HG02610 (cell line): ENCODE data around the gene DAPK1.

Experiments
- ATAC-seq: cut with Tn5 transposase; IDR thresholded peaks from one replicate; pipeline ENCODE4 v1.9.1; 2021; ENCODE audit warnings: mild to moderate bottlenecking, moderate library complexity; ENCODE audit not compliant: unreplicated experiment

DAPK1 gene

DNA sequence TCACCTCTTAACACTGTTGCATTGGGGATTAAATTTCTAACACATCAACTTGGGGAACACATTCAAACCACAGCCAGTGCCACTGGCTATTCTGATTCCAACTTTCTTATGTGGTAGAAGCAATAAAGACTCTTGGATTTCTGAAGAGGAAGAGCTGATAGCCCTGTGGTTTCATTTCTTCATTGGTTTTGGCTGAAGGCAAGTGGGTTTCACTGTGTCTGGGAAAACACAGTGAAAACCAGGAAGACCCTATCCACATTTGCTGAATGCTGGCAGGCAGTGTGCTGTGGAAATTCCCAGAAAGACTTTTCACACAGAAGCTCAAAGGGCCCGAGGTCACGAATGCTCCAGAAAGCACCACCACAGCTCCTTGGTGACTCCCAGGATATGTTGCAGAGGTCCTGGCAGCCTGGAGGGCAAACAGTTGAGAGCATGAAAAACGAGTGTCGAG lies 67.1 kb downstream of the DAPK1 start:
- no peak for ATAC-seq

DNA sequence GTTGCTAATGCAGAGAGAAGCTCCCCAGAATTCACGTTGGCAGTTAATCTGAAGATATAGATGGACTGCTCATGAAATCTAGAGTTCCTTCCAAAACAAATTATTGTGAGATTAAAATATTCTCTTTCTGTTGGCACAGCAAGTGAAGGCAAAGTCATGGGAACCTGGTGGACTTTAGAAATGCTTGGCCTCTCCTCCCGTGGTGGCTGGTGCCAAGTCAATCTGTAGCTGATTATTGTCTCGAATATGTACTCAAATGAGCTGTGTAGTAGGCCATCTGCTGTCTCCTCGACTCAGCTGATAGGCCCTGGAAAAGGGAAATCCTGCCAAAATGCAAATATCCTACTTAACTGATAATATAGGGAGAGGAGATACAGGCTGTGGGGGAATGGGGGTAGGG lies 69.3 kb downstream of the DAPK1 start:
- ATAC-seq: no peak

DNA sequence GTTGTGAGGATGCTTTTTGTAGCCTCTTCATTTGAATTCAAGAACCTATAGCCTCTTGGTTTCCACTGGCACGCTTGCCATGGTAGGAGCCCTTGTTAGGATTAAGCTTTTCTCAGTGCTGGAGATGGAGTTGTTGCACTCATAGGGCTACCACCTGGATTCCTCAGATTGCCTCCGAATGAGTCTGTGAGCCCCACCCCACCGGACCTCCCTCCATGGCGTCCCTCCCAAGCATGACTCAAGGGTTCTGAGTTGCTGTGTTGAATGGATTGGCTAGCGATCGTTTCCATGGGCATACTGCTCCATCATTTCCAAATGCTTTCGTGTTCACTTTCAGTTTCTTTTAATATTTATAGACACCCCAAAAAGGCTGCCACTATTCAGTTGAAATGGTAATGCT lies 69.9 kb downstream of the DAPK1 start:
- no peak for ATAC-seq

GRCh38 chr9:87567983-87568382 lies 70.3 kb downstream of the DAPK1 start:
- ATAC-seq: no peak

DNA sequence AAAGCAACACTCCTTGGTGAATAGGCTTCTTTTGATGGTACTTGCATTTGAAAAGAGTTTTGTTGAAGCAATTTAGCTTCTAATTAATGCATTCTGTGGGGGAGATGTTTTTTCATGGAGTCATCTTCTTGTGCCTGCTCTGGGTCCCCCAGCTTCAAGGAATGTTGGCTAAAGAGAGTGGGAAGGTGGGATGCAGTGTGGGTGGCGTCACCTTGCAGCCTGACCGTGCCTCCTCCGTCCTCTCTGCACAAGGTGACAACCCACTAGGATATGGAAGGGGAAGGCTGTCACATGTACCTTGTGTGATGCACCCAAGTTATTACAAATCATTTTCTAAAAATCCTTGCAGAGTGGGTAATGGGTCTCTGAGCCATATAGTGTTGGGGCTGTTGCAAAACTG lies 70.7 kb downstream of the DAPK1 start:
- ATAC-seq: no peak

- ATAC-seq: no peak
These were observed 71.4 kb downstream of the DAPK1 start for GRCh38 chr9:87569008-87569509.

GRCh38 chr9:87569518-87569917 lies 71.9 kb downstream of the DAPK1 start:
- ATAC-seq: no peak

- ATAC-seq: no peak
These were observed 72.6 kb downstream of the DAPK1 start for GRCh38 chr9:87570000-87570908.

- ATAC-seq: no peak
These were observed 75.1 kb downstream of the DAPK1 start for GRCh38 chr9:87572719-87573118.

DNA sequence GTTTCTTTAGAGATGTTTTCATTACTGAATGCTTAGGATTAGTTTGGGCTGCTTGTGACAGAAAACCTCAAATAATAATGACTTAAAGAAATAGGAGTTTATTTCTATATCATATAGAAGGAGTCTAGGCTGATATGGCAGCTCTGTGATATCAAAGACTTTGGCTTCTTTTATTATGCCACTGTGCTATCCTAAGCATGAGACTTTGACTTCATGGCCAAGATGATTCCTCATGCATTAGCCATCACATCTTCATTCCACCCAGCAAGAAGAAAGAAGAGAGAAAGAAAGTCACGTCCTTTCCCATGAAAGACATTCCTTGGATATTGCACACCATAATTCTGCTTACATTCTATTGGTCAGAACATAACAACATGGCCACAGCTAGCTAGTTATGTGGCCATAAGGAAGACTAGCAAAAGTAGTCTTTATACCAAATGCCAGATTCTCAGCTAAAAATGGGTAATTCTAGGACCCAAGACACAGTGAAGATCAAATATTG lies 76.2 kb downstream of the DAPK1 start:
- no peak for ATAC-seq

GRCh38 chr9:87577746-87578145 lies 80.1 kb downstream of the DAPK1 start:
- ATAC-seq: no peak

GRCh38 chr9:87578625-87579024 lies 81.0 kb downstream of the DAPK1 start:
- ATAC-seq: peak; percentile 57

GRCh38 chr9:87579781-87580541 lies 82.3 kb downstream of the DAPK1 start:
- ATAC-seq: no peak

- no peak for ATAC-seq
These were observed 83.3 kb downstream of the DAPK1 start for GRCh38 chr9:87580941-87581438.

GRCh38 chr9:87581513-87581912 lies 83.8 kb downstream of the DAPK1 start:
- no peak for ATAC-seq

GRCh38 chr9:87581949-87582637 lies 84.4 kb downstream of the DAPK1 start:
- no peak for ATAC-seq

DNA sequence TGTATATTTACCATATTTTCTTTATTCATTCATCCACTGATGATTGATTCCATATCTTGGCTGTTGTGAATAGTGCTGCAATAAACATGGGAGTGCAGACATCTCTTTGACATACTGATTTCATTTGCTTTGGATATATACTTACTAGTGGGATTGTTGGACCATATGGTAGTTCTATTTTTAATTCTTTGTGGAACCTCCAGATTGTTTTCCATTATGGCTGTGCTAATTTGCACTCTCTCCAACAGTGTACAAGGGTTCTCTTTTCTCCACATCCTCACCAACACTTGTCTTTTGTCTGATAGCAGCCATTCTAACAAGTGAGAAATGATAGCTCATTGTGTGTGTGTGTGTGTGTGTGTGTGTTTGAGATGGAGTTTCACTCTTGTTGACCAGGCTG lies 86.7 kb downstream of the DAPK1 start:
- ATAC-seq: no peak

GRCh38 chr9:87585123-87585855 lies 87.6 kb downstream of the DAPK1 start:
- ATAC-seq: no peak

DNA sequence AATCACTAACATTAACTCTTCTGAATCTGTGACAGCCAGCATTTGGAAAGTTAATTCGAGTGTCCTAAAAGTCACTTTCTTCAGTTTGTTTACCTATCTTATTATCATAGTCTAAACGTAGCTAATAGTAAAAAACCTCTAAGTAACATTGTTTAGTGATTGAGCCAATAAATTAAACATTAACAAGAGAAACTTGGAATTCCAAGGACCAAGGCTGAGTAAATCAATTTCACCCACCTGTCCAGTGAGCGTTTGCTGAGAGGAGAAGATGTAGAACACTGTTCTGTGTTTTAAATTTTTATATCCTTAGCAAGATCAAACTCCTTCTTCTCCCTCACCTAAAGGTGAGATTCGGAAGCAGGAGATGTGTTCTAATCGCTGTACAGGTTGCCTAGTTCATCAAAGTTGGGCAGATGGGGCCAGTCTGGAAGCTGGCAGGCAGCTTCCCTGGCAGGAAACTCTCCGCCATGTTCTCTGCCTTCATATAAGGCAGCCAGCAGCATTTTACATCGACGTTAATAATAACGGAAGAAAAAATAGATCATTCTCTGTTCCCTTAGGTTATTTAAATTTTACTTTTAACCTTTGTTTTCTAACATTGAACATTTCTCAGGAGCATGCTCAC lies 89.2 kb downstream of the DAPK1 start:
- no peak for ATAC-seq

DNA sequence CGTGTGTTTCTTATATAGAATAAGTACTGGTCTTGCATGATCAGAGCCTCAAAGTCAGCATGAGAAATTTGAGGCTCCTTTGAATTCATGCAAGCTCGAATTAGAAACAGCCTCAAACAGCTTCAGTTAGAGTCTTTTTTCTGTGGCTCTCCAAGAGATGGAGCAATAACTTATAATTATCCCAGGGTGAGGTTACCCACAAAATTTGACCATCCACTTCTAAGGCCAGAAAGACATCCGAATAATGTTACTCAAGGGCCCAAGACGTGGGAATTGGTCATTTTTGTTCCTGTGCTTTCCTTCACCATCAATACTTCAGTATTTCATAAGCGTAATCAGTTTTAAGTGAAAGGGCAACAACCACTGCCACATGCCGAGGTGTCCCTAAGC lies 89.7 kb downstream of the DAPK1 start:
- no peak for ATAC-seq
